Stimulated activated CD8-positive, alpha-beta memory T cell treated with anti-CD3 and anti-CD28 coated beads, Interleukin-4, amount 100 ng/mL, for 48 hours (primary cell): ENCODE results near the gene SATB1.
A peak's percentile ranks its signal among the peaks of the same experiment; 100 is the strongest.

Source experiments
- DNase-seq: peaks from one replicate; pipeline ENCODE4 v3.0.0-alpha.2; 2020

SATB1 gene

DNA sequence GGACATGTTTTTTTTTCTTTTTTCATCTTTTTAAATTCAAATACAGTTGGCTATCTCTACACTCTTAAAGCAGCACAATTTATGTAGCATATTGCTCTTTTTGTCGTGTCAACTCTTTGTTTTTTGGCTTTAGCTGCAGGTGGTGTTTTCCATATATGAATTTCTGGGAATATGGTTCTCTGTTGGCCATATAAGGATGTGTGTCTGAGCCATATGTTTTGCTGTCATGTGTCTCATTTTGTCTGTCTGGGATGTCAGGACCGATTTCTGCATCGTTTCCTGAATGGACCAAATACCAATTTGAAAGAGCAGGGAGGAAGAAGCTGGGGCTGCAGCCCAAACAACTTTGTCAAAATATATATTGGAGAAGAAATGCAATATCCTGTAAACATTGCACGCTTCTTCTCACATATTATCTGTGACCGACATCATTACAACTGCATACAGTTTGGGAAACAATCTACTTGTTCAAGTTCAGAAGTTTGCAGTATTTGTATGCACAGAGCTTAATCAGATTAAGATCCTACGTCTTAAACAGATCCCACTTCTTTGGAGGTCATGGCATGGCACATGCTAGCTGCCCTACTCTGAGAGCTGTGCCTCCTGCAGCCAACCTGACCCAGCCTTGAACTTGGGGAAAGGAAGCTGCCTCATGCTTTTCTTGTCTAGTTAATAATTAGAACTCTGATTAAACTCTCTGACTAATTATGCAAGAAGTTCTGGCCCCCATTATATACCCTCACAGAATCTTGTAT is 4.0 kb upstream of the SATB1 start:
- no peak for DNase-seq

DNA sequence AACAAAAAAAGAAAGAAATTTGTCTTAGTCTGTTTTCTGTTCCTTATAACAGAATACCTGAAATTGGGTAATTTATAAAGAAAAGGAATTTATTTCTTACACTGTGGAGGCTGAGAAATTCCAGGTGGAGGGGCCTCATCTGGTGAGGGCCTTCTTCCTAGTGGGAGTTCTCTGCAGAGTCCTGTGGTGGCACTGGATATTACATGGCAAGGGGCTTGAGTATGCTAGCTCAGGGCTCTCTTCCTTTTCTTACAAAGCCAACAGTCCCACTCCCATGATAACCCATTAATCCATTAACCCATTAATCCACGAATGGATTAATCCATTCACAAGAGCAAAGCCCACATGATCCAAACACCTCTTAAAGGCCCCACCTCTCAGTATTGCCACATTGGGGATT is 2.9 kb upstream of the SATB1 start:
- no peak for DNase-seq

- no peak for DNase-seq
These were observed 1.6 kb upstream of the SATB1 start for GRCh38 chr3:18426597-18427193.

DNA sequence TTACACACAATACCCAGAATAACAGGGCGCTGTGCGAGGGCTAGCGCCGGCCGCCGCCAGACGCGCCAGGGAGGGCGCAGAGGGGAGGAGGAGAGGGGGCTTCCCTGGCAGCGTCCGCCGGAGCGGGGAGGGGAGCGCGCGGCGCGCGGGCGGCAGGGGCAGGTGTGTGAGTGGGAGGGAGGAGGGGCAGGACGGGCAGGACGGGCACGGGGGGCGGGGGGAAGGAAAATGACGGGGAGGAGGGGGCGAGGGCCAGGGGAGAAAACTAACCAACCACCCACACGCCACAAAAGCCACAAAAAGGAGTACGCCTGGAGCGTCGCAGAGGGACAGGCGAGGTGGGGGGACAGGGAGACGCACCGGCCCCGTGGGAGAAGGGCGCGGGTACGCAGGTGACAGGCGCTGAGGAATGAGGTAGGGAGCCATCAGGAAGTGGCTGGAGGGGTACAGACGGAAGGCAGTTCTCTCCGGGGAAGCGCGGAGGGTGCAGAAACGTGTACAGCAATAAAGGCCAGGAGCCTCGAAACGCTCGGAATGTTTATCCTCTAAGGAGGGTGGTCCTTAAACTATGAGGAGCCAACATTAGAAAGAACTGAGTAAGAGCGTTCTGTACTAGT is 610 bp upstream of the SATB1 start:
- peak; percentile 83 for DNase-seq

DNA sequence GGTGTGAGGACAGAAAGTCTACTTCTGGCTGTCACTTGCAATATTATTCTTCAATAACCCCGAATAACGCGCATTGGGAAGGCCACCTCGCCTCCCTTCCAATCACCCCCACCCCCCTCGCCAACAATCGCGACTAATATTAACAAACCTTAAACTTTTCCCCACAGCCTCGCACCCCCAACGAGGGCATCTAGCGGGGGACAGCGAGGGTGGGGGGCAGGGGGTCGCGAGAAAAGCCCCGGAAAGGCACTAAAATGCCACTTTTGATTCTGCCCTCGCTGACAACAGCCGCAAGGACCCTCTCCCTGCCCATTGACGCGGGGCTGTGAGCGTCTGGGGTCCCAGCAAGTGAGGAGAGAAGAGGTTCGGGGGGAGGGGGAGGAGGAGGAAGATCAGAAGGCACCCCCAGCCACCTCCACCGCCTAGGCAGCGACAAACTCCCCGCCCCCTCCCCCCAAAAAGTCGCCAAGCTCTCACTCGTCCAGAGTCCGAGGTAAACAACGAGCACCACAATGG is 868 bp downstream of the SATB1 start:
- DNase-seq: no peak

GRCh38 chr3:18423401-18424212 is 1.5 kb downstream of the SATB1 start:
- DNase-seq: peak; percentile 52

- DNase-seq: no peak
These were observed 2.2 kb downstream of the SATB1 start for GRCh38 chr3:18422972-18423371.

- DNase-seq: no peak
These were observed 4.6 kb downstream of the SATB1 start for GRCh38 chr3:18420555-18420954.

GRCh38 chr3:18419232-18419631 is 5.9 kb downstream of the SATB1 start:
- DNase-seq: no peak

GRCh38 chr3:18417904-18418572 is 7.1 kb downstream of the SATB1 start:
- DNase-seq: no peak

GRCh38 chr3:18416332-18416731 is 8.8 kb downstream of the SATB1 start:
- no peak for DNase-seq

DNA sequence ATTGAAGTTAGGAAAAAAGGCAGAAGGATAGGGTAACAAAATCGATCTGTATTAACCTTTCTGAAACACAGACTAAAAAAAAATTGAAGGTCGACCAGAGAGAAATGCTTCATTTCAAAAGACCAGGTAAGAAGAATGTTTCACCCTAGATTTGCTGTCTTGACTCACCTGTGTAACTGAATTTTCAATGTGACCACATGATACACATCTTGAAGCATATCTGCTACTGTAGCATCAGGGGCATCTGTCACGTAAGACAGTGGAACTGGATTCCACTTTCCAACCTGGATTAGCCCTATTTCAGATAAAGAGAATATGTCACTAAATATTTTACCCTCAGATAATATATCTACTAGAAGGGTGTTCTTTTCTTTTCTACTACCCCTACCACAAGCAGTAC is 9.3 kb downstream of the SATB1 start:
- no peak for DNase-seq

- DNase-seq: no peak
These were observed 10.0 kb downstream of the SATB1 start for GRCh38 chr3:18415167-18415566.

DNA sequence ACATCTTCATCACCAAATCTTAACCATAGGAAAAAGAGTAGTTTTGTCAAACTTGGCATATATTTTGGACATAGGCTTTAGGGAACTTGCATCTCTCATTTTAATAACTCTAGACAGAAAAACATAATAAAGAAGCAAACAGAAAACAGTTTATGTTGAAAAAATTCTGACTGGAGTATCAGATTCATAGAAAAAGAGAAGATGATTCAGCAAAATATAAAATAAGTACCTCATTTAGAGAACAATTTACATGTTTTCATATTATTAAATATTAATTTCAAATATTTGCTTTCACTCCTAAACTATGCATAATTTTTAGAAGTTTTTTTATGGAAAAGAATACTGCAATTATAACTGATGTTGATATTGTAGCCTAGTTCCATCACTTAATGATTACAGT is 12.5 kb downstream of the SATB1 start:
- no peak for DNase-seq

DNA sequence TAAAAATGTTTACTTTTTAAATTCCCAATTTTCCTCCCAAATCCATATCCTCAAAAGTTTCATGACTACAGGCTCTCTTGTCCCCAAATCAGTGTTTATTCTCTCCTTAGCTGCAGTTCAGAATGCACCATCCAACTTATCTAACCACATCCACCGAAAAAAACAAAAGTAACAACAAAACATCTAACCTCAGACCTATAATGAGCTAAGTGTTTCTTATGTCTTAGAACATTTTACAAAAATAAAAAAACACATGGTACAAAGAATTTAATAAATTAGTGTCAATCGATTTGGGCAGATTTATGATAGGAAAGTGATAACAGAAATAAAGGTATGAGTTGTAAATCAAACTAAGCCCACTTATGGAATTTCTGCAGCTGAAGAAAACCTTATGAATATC is 13.6 kb downstream of the SATB1 start:
- no peak for DNase-seq

DNA sequence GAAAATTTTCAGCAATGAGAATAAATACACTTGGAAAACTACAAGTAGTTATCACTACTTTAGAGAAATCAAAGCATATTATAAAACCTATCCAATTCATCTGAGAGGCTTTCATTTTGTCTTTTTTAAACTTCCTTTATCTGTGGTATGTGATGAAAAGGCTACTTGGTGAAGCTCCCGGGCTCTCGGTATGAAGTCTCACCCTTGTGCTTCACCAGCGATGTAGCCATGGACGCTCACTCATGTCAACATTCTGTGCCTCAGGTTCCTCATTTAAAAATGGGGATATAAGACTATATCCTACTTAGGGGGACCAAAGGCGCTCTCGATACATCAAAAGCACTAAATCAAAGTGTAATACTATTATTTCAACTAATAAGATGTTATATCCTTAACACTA is 14.9 kb downstream of the SATB1 start:
- DNase-seq: no peak

DNA sequence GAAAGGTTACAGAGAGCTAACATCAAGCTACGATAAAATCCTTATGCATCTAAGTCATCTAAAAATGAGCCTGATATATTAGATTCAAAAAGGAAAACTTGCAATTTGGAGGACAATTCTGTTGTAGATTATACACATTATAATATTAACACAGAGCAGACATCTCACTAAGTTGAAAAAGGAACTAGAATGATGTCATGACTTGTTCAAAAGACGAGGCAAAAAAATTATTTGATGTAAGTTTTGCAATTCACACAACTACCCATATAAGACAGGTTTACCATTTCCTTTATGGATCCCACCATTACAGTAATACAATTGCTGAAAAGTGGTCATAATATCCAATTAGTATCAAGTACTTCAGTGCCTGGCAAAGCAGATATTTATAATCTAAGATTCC is 15.9 kb downstream of the SATB1 start:
- no peak for DNase-seq

DNA sequence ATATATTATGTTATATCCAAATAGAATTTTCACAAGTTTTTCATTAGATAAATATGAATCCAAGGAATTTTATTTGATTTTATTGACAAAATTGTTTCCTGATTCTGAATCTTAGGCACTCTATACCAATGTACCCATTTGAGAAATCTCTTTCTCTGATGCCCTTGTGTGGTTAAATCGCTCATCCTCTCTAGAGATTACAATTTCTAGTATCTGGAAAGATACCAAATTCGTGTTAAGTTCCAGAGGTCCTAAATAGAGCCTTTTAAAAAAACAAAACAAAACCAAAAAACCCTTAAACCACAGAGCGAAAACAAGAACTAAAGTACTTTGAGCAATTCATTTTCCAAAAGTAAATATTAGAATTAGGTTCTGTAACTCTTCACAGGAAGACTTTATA is 20.0 kb downstream of the SATB1 start:
- no peak for DNase-seq

- no peak for DNase-seq
These were observed 22.1 kb downstream of the SATB1 start for GRCh38 chr3:18403061-18403460.

- DNase-seq: no peak
These were observed 22.8 kb downstream of the SATB1 start for GRCh38 chr3:18402239-18402799.

DNA sequence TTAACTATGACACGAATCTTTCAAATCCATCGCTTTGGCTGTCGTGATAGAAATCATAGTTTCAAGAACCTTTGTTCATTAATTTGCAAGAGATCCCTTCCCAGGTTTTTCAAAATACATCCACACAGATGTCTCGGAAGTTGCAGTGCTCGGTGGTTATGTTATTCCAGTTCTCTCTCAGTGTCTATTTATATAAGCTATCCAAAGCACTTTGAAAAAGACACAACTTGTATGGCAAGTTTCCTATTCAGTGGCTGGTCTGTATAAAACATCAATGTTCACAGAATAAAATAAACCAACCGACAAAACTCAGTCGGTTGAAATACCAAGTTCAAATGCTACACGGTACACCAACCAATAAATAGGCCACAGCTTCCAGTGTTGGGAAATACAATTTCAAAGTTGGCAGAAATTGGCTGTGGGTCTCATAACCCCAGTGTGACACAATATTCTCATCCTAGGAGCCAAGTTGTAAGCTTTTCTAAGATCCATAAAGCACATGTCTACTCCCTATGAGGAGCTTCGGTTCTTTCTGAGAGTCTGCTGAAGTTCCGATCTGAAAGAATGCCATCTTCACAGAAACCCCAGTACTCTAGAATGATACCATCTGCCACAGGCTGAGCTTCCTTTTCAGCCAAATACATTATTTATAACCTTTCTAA is 23.7 kb downstream of the SATB1 start:
- no peak for DNase-seq

- DNase-seq: no peak
These were observed 26.7 kb downstream of the SATB1 start for GRCh38 chr3:18398448-18398847.
